ENCODE data around the gene LINGO1. TPM values are rescaled to one million over a fixed set of nuclear protein-coding genes. Genes with fewer than 3 reads are reported as not detected.

The LINGO1 gene
- total and polyA plus RNA-seq, 9 of the 15 experiments (the other 6 are each of a cell fraction or from before 2014, with no cell fraction given): 0.07 to 15.3 (median 2.1) TPM

DNA sequence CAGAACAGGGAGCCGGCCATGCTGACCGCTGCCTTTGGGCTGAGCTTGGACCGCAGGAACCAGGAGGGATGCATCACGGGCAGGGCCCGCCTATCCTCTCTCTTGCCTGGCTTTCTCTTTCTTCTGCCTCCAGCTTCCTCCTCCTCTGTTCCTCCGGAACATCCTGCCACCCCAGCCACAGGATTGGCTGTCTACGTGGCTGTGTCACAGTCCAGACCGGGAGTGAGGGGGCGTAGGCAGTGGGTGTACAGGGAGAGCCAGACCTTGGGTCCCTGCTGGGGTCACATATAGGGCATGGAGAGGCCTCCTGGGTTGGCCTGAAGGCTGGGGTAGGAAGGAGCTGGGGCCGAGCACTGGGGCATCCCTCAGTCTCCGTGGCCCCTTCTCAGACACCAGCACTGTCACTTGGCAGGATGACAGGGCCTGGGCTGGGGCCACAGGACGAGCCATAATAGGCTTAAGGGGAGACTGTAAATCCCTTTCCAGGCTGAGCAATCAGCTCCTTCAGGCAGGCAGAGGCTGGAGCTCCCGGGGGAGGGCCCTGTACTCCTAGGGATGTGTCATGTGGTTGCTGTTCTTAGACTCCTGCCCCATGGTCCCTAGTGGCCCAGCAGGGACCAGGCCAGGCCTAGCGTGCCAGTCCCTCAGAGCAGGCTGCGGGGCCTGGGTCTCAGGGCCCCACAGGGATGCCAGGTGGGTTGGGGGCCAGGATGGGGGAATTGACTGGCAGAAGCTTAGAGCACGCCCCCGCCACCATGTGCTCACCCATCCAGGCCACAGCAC, 25.4 kb downstream of the LINGO1 start:
- Histone ChIP-seq H3K9me1 (ENCODE audit: control insufficient read depth, insufficient read depth, low read length) (no peaks in the 10 kb centered on the region), H4K20me1 (replicated peaks; ENCODE audit: control insufficient read depth, insufficient read depth, low read length) (no peaks in the 10 kb centered on the region), H3K9ac (ENCODE audit: insufficient read depth in 1 of 2, low read depth in 2 of 2, low read length in 2 of 2) (peak overlapping the region; percentile 23 to 53; a peak in 3 of 4 replicates), H3K79me2 (ENCODE audit: control insufficient read depth, insufficient read depth, low read length) (no peaks in the 10 kb centered on the region), H3K4me3 (no peak overlapping the region), H3K36me3 (ENCODE audit: control insufficient read depth, insufficient read depth, low read length) (no peaks in the 10 kb centered on the region), H3K27me3 (ENCODE audit: control insufficient read depth in 2 of 2, insufficient read depth in 2 of 2, low read length in 2 of 2) (no peaks in the 10 kb centered on the region), H3K4me2 (ENCODE audit: insufficient read depth, low read length) (no peak overlapping the region), H3K4me1 (replicated peaks in 1 of 2; ENCODE audit: control insufficient read depth in 2 of 2, insufficient read depth in 2 of 2, low read length in 2 of 2) (peaks cover 36 to 47% of the 10 kb centered on the region in 2 experiments), H2AFZ (ENCODE audit: low read depth, low read length) (peak overlapping the region; percentile 81), H3K9me3 (replicated peaks; ENCODE audit: control insufficient read depth, insufficient read depth, low read depth, low read length) (no peaks in the 10 kb centered on the region), H3K27ac (ENCODE audit: extremely low read depth, low read depth, low read length) (peak overlapping the region; percentile 39; the same call in 1 of the 3 replicates)
- intact Hi-C loops (cut with micrococcal nuclease): no loop called here
- in situ Hi-C loops (cut with MboI): no loop called here
- POLR2A ChIA-PET: interaction anchor here (1.5 kb wide), 1 partner anchor 16 kb away, joined by 8 read pairs; no protein-coding TSS in a partner anchor
- ATAC-seq (peak; percentile 60), DNase-seq (ENCODE audit: extremely low read depth in 1 of 4, low spot score in 3 of 4) (peak; percentile 49 to 60 (median 56)), FAIRE-seq (peak; percentile 69)
- no TSS peak for BruUV-seq (replicated peaks)
- 74% methylated on average over 15 of the region's 17 CpGs for WGBS (ENCODE audit: insufficient coverage, low coverage, missing lambda C conversion rate)
- CTCF ChIA-PET (ENCODE audit: low intra/inter-chr PET ratio): no interaction called here
- TF ChIP-seq E2F3 (CRISPR knock-in tag; IDR thresholded peaks at IDR 0.05) (no peak), ZFX (CRISPR knock-in tag; IDR thresholded peaks at IDR 0.05) (no peak)
- TF ChIP-seq, protein P1, sequence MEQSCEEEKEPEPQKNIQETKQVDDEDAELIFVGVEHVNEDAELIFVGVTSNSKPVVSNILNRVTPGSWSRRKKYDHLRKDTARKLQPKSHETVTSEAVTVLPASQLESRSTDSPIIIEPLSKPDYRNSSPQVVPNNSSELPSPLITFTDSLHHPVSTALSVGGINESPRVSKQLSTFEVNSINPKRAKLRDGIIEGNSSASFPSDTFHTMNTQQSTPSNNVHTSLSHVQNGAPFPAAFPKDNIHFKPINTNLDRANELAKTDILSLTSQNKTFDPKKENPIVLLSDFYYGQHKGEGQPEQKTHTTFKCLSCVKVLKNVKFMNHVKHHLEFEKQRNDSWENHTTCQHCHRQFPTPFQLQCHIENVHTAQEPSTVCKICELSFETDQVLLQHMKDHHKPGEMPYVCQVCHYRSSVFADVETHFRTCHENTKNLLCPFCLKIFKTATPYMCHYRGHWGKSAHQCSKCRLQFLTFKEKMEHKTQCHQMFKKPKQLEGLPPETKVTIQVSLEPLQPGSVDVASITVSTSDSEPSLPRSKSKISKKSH (CRISPR knock-in tag; IDR thresholded peaks at IDR 0.05): no peak
- TF ChIP-seq, protein P2, sequence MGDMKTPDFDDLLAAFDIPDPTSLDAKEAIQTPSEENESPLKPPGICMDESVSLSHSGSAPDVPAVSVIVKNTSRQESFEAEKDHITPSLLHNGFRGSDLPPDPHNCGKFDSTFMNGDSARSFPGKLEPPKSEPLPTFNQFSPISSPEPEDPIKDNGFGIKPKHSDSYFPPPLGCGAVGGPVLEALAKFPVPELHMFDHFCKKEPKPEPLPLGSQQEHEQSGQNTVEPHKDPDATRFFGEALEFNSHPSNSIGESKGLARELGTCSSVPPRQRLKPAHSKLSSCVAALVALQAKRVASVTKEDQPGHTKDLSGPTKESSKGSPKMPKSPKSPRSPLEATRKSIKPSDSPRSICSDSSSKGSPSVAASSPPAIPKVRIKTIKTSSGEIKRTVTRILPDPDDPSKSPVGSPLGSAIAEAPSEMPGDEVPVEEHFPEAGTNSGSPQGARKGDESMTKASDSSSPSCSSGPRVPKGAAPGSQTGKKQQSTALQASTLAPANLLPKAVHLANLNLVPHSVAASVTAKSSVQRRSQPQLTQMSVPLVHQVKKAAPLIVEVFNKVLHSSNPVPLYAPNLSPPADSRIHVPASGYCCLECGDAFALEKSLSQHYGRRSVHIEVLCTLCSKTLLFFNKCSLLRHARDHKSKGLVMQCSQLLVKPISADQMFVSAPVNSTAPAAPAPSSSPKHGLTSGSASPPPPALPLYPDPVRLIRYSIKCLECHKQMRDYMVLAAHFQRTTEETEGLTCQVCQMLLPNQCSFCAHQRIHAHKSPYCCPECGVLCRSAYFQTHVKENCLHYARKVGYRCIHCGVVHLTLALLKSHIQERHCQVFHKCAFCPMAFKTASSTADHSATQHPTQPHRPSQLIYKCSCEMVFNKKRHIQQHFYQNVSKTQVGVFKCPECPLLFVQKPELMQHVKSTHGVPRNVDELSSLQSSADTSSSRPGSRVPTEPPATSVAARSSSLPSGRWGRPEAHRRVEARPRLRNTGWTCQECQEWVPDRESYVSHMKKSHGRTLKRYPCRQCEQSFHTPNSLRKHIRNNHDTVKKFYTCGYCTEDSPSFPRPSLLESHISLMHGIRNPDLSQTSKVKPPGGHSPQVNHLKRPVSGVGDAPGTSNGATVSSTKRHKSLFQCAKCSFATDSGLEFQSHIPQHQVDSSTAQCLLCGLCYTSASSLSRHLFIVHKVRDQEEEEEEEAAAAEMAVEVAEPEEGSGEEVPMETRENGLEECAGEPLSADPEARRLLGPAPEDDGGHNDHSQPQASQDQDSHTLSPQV (IDR thresholded peaks at IDR 0.05): peak; percentile 66; the same call in 1 of the 2 replicates
- TF ChIP-seq, protein P3, sequence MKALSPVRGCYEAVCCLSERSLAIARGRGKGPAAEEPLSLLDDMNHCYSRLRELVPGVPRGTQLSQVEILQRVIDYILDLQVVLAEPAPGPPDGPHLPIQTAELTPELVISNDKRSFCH (CRISPR knock-in tag; IDR thresholded peaks at IDR 0.05): no peak
- TF ChIP-seq, protein P3 (tag; IDR thresholded peaks at IDR 0.05): no peak
